GM19438 (cell line): ENCODE results near the gene RPTOR.
A peak's percentile ranks its signal among the peaks of the same experiment; 100 is the strongest.

Source experiments
- ATAC-seq: cut with Tn5 transposase; IDR thresholded peaks from one replicate; pipeline ENCODE4 v1.9.1; 2021; ENCODE audit warnings: low read depth; ENCODE audit not compliant: unreplicated experiment

The RPTOR gene

DNA sequence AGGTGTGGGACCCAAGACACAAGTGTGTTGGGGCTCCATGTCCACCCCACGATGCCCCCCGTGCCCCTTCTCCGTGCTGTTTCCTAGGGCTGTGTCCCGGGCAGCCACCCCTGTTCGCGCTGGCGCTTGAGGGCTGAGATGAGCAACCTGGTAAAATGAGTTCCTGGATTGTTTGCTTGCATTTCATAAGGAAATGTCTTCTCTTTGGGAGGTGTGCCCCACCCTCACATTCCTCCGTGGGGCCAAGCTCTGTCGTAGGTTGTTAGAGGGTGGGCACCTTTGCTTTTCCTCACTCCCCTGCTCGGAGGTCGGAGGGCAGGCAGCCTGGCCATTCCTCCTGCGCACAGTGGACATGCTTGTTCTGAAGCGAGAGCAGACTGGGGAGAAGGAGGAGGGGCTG is 275.7 kb downstream of the RPTOR start:
- no peak for ATAC-seq

- ATAC-seq: no peak
Observed at GRCh38 chr17:80821546-80821945, 276.9 kb downstream of the RPTOR start.

GRCh38 chr17:80822021-80822699 is 277.5 kb downstream of the RPTOR start:
- ATAC-seq: no peak

DNA sequence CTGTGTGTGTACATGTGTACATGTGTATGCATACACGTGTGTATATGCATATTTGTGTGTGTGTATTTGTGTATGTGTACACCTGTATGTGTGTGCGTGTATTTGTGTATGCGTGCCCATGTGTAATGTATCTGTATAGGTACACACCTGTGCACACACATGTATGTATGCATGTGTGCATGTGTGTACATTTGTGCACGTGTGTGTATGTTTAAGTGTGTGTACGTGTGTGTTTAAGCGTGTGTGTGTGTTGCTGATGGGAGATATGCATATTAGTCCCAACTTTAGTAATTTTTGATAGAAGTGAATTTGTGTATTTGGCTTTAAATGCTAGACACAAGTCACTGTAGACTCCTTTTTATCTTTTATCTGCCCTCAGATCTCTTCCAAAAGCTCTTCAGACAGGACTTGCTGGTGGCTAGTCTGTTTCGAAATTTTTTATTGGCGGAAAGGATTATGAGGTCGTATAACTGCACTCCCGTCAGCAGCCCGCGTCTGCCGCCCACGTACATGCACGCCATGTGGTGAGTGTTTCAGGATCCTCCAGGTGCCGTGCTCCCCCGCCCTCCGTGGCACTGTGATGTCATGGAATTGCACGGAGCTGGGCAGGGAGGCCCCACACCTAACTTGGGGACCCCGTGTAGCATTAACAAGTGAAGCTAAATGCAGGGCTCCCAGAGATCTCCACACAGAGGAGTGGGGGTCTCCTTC is 278.2 kb downstream of the RPTOR start:
- ATAC-seq: no peak

DNA sequence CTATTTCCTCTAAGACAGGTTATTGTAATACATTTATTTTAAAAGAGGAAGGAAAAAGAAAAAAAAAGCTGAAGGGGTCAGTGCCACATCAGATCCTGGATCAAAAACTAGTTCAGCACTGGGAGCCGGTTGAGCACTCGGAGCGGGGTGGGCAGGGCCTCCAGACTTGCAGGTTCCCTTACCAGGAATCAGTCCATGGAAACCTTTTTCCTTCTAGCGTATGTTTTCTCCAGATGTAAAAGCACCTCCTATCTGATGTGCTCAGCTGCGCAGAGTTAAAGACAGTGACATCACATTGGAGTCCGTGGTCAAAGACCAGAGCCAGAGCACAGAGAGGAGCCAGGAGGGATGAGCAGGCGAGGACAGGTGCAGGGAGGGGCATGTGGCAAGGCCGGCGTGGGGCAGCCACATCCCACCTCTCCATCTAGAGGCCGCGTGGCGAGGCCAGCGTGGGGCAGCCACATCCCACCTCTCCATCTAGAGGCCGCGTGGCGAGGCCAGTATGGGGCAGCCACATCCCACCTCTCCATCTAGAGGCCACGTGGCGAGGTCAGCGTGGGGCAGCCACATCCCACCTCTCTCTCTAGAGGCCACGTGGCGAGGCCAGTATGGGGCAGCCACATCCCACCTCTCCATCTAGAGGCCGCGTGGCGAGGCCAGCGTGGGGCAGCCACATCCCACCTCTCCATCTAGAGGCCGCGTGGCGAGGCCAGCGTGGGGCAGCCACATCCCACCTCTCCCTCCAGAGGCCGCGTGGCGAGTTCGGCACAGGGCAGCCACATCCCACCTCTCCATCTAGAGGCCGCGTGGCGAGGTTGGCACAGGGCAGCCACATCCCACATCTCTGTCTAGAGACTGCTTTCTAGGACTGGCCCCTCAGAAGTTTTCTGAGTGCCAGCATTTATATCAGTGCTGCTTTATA is 280.2 kb downstream of the RPTOR start:
- no peak for ATAC-seq

DNA sequence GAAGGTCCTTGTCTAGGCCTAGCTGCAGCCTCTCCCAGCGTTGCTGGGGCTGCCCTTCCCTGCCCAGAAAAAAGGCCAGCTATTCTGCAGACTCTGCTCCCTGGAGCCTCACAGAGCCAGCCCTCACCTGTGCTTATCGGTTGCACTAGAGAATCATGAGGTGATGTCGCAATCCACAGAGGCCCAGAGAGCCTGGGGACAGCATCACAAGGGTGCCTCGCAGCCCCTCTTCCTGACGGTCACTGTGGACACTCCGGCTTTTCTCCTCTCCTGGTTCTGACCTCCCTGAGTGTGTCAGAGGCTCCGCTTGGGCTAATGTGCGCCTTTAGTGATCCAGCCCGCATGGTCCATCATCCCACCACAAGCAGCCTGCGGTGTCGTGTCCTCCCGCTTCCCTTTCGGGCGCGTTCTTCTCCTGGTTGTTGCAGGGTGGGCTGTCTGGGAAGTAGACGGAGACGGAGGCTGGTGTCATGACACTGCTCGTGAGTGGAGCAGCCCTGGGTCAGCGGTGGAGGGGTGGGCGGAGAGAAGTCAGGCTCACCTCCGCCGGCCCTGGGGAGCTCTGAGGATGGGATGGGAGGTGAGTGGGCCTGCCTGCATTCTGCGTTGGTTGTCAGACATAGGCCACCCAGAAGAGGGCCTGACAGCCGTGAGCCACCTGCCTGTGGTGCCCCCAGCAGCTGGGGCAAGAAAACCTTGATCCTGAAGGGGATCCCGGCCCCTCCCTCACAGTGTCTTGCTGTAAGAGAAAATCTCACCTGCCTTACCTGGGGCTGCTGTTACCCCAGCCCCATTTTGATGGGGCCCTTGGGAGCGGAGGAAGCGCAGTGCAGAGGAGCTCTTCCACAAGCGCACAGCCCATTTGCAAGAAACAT is 281.1 kb downstream of the RPTOR start:
- no peak for ATAC-seq

DNA sequence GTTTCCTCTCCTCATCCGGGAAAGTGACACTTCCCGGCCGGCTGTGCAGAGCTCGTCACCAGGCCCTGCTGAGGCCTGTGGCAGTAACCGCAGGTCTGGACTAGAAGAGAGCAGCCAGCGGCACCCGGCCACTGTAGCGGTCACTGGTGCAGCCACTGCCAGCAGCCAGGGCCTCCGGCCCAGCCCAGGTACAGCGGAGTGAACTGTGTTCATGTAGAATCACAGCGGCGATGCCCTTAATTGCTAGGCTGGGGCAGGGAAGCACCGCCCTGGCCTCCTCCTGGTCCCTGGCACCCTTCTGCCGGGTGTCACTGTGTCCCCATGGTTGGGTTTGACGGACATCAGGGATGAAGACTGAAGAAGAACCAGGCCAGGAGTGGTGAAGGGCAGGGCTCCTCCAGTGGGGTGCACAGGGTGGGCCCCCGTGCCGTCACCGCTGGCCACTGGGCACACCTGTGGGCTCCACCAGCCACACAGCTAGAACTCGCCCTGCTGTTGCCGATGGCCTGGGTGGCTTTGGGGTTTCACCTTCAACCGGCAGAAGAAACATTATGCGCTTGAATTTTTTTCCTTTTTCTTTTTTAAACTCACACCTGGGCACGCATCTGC is 281.8 kb downstream of the RPTOR start:
- ATAC-seq: no peak

- ATAC-seq: no peak
Observed at GRCh38 chr17:80826955-80827645, 282.5 kb downstream of the RPTOR start.

DNA sequence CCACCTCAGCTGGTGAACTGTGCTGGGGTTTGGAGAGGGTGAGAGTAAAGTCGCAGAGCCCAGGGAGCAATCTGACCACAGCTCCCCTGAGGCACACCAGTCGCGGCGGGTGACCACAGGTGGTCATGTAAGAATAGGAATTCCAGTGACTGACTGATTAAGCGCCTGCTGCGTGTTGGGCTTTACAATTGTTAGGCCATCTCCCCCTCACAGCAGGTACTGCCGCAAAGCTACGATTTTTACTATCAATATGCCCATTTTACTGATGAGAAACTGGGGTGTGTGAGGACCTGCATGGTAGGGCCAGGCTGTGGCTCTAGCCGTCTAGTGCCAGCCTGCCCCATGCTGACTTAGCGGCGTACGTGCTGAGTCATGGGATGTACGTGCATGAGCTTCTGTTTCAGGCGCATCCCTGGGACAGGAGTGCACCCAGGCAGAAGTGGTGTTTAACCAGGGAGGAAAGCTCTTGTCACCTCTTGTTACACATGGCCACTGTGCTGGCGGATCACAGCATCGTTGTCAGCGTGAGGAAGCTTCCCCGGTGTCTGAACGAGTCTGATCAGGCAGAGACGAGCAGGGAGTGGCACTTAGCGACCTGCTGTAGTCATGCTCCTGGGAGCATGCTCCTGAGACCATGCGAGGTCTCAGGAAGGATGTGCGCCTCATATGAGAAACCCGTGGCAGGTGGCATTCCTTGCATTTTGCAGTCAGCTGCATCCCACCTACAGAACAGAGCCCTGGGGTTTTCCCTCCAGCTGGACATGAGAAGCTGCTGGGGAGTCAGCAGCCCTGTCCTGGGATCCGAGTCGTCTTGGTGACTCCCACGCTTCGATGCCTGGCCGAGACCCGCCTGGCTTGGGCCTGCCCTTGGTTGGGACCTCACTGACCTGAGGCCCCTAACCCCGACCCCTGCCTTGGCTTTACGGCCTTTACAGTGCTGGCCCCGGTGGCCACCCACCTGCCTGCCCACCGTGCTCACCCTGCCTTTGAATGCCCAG is 283.3 kb downstream of the RPTOR start:
- no peak for ATAC-seq

DNA sequence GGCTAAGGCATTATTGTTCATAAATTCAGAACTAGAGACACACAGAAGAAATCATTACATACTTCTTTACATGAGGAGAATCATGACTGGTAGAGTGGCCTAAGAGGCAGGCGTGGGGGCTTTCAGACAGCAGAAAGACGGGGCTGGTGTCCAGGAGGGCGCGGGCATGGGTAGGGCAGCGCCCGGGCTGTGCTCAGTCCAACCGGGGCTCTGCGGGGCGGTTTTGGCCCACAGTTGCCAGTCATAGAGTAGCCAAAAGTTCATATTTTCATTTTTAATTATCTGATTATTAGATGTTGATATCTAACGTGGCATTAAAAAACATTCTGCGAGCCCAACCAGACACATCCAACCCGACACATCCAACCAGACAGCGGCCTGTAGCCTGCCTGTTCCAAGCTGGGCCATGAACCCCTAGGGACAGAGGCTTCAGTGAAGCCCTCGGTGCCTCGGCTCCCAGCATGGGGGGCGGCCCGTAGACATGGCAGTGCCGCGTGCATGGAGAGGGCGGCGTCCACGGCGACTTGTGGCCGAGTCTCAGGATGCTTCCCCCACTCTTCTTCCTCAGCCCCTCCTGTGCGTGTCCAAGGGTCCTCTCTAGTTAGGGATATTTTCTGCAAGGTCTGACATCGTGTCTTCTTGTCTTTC is 284.7 kb downstream of the RPTOR start:
- no peak for ATAC-seq

- no peak for ATAC-seq
Observed at GRCh38 chr17:80830020-80830780, 285.6 kb downstream of the RPTOR start.

DNA sequence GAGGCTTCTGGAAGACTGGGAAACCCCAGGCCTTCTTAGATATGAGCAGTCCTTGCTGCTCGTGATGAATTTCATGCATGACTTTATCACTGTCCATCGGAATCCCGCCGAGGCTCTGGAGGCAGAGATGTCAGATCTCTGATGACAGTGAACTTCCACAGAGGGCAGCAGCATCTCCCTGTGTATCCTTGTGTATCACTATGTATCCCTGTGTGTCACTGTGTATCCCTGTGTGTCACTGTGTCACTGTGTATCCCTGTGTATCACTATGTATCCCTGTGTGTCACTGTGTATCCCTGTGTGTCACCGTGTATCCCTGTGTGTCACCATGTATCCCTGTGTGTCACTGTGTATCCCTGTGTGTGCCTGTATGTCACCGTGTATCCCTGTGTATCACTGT is 286.9 kb downstream of the RPTOR start:
- no peak for ATAC-seq

DNA sequence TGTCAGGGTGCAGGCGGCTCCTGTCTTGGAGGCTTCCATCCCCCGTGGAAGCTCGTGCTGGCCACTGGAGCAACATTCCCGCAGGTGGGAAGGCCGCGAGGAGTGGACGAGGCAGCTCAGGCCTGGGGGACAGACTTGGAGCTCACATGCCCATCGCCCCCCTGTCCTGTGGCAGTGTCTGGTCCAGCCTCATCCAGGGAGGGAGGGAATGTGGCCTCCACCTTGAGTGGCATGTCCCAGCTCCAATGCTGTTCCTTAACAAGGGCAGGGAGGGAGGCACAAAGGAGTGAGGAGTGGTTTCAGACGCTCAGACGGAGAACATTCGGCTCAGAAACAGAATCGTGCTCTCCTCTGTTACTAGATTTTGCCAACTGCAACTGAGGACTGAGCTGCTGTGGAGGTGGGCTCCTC is 287.6 kb downstream of the RPTOR start:
- no peak for ATAC-seq

DNA sequence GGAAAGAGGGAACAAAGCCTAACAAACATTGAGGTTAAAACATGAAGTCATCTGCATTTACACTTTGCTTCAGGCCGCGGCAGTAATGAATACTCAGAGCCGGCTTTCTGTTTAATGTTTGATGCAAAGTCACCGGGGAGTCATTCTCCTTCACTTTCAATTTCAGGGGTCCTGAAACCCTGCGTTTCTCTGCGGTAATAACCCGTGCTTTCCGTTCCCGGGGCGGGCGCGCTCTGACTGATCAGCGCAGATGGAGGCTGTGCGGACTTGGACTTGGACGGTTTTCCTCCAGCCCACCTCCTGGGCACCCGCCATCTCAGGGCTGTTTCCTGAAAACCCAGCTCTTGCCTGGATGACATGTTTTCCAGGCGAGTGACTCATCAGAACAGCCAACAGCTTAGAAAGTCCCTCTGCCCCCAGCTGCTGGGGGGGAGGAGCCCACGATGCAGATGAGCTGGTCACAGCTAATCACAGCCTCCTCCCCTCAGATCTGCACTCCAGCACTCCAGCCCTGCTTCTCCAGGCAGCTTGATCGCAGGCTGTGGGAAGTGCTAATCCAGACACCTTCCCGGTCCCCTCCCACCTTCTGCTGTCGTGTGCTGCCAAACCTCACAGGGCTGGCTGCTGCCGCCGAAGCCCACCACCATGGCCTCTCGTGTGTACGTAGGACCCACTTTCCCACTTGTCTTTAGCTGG is 288.4 kb downstream of the RPTOR start:
- peak; percentile 81 for ATAC-seq

- no peak for ATAC-seq
Observed at GRCh38 chr17:80833952-80834892, 289.6 kb downstream of the RPTOR start.
